GM23248 (cell line): ENCODE measurements around the gene GUCA2A. TPM values are rescaled to one million over a fixed set of nuclear protein-coding genes. Genes with fewer than 3 reads are reported as not detected.

Experiments
- DNase-seq: peaks from one replicate; pipeline ENCODE4 v3.0.0-alpha.2; 2015
- H2AFZ ChIP-seq: fragments of 200-600 bp; sonication (generic); 2 replicates; pipeline ENCODE4 v1.6.1; 2016; ENCODE audit warnings: antibody characterized with exemption
- H3F3A ChIP-seq: fragments of 200-600 bp; sonication (generic); 2 replicates; pipeline ENCODE4 v1.6.1; 2016; ENCODE audit warnings: mild to moderate bottlenecking, antibody characterized with exemption, mixed run types; ENCODE audit not compliant: insufficient read depth
- H3K27ac ChIP-seq: fragments of 200-600 bp; sonication (generic); 2 replicates; pipeline ENCODE4 v1.5.1; 2016; ENCODE audit warnings: mild to moderate bottlenecking
- H3K27me3 ChIP-seq: fragments of 200-600 bp; sonication (generic); replicated peaks from 2 replicates; pipeline ENCODE4 v1.6.1; 2016; ENCODE audit warnings: mild to moderate bottlenecking; ENCODE audit not compliant: insufficient read depth
- H3K36me3 ChIP-seq: fragments of 200-600 bp; sonication (generic); 2 replicates; pipeline ENCODE4 v1.6.1; 2016; ENCODE audit warnings: low read depth, mild to moderate bottlenecking
- H3K4me1 ChIP-seq: fragments of 200-600 bp; sonication (generic); 2 replicates; pipeline ENCODE4 v1.6.1; 2016; ENCODE audit warnings: mild to moderate bottlenecking; ENCODE audit not compliant: insufficient read depth
- H3K4me2 ChIP-seq: fragments of 200-600 bp; sonication (generic); one replicate; pipeline ENCODE4 v1.6.1; 2016; ENCODE audit warnings: mild to moderate bottlenecking; ENCODE audit not compliant: unreplicated experiment
- H3K4me3 ChIP-seq: fragments of 200-600 bp; sonication (generic); 2 replicates; pipeline ENCODE4 v1.5.1; 2016; ENCODE audit warnings: mild to moderate bottlenecking
- H3K79me2 ChIP-seq: fragments of 200-600 bp; sonication (generic); 2 replicates; pipeline ENCODE4 v1.6.1; 2016; ENCODE audit warnings: mild to moderate bottlenecking; ENCODE audit not compliant: insufficient read depth
- H3K9ac ChIP-seq: fragments of 200-600 bp; sonication (generic); 2 replicates; pipeline ENCODE4 v1.6.1; 2016; ENCODE audit warnings: mild to moderate bottlenecking
- H3K9me2 ChIP-seq: fragments of 200-600 bp; sonication (generic); 2 replicates; pipeline ENCODE4 v1.6.1; 2016; ENCODE audit warnings: mixed run types, mild to moderate bottlenecking, moderate library complexity; ENCODE audit not compliant: insufficient read depth
- H3K9me3 ChIP-seq: fragments of 200-600 bp; sonication (generic); one replicate; pipeline ENCODE4 v1.6.1; 2017; ENCODE audit warnings: low read depth
- H4K20me1 ChIP-seq: fragments of 200-600 bp; sonication (generic); 2 replicates; pipeline ENCODE4 v1.6.0; 2016; ENCODE audit not compliant: insufficient read depth
- EZH2 ChIP-seq: fragments of 200-600 bp; sonication (generic); IDR thresholded peaks from 2 replicates; pipeline ENCODE4 v1.6.1; 2018; ENCODE audit warnings: antibody characterized with exemption, mild to moderate bottlenecking; ENCODE audit not compliant: insufficient read depth, poor library complexity, severe bottlenecking
- EZH2phosphoT487 ChIP-seq: fragments of 200-600 bp; sonication (generic); IDR thresholded peaks from 2 replicates; pipeline ENCODE4 v1.6.1; 2018; ENCODE audit warnings: antibody characterized with exemption, moderate library complexity, mild to moderate bottlenecking, low read depth; ENCODE audit not compliant: insufficient read depth
- WGBS, 2 experiments: methylation state at CpG; one replicate each; pipeline ENCODE4 v1.1.6; 2015 to 2017; ENCODE audit warnings: low lambda C conversion rate in 2 of 2, low coverage in 1 of 2; ENCODE audit errors: missing lambda C conversion rate in 2 of 2; 5-methylcytosine and 5-hydroxymethylcytosine counted together
- in situ Hi-C: fragments of 300-500 bp; cut with MboI; formaldehyde crosslinking; loops from 2 replicates; pipeline ENCODE4 v1.15.0; 2020
- polyA plus RNA-seq: library from polyadenylated mRNA; unstranded; fragments of >200 nt; fragmentation: Nextera tagmentation; extraction: Ambion mirVana; gene quantifications from 2 replicates; pipeline ENCODE4 v1.2.1, GENCODE V29; 2016
- total RNA-seq: library from RNA; depleted of rRNA; stranded (reverse); fragments of >200 nt; shearing (Covaris generic); gene quantifications from 2 replicates; pipeline ENCODE4 v1.2.3, GENCODE V29; 2014

The GUCA2A gene
- total and polyA plus RNA-seq, 2 experiments from 2014 or later, result not detected

- 9 to 17% methylated on average over 1 of the region's 1 CpG for WGBS, 2 experiments
- H3K27me3 ChIP-seq, result peaks cover 46% of the 10 kb centered on the region
- in situ Hi-C loops, result loop anchor here (25.0 kb wide), 1 partner anchor 586 kb away; no protein-coding TSS in a partner anchor
These were observed 16.4 kb downstream of the GUCA2A start for GRCh38 chr1:42148166-42148565.

GRCh38 chr1:42146626-42147320 is 17.8 kb downstream of the GUCA2A start:
- no peak overlapping the region for H3K4me2 ChIP-seq

More at GRCh38 chr1:42148166-42148565, 16.4 kb downstream of the GUCA2A start:
- Histone ChIP-seq H2AFZ (no peak overlapping the region), H3K9me2 (no peaks in the 10 kb centered on the region), H3K27ac (no peak overlapping the region), H3K4me1 (no peaks in the 10 kb centered on the region), H3F3A (no peaks in the 10 kb centered on the region), H3K79me2 (no peaks in the 10 kb centered on the region), H3K9me3 (no peaks in the 10 kb centered on the region), H3K36me3 (no peaks in the 10 kb centered on the region), H3K9ac (no peak overlapping the region), H3K4me2 (no peak overlapping the region), H3K4me3 (no peak overlapping the region), H4K20me1 (no peaks in the 10 kb centered on the region)
- no peak for DNase-seq
- TF ChIP-seq EZH2phosphoT487 (no peak), EZH2 (no peak)

GRCh38 chr1:42145764-42146625 is 18.6 kb downstream of the GUCA2A start:
- DNase-seq, result peak; percentile 23
- H3K79me2 ChIP-seq, result no peaks in the 10 kb centered on the region
- peaks cover 52% of the 10 kb centered on the region for H3K27me3 ChIP-seq
- H2AFZ ChIP-seq, result no peak overlapping the region
- H3K4me3 ChIP-seq, result no peak overlapping the region
- in situ Hi-C loops, result loop anchor here (25.0 kb wide), 1 partner anchor 584 kb away; no protein-coding TSS in a partner anchor
- no peaks in the 10 kb centered on the region for H3K9me2 ChIP-seq
- no peak overlapping the region for H3K27ac ChIP-seq
- WGBS, 2 experiments, result 27 to 28% methylated on average over 28 to 38 of the region's 41 CpGs
- H3K9me3 ChIP-seq, result no peaks in the 10 kb centered on the region
- no peak overlapping the region for H3K4me2 ChIP-seq
- no peaks in the 10 kb centered on the region for H3K36me3 ChIP-seq
- no peaks in the 10 kb centered on the region for H4K20me1 ChIP-seq
- no peaks in the 10 kb centered on the region for H3K4me1 ChIP-seq
- TF ChIP-seq EZH2, result no peak
- TF ChIP-seq EZH2phosphoT487, result no peak
- H3F3A ChIP-seq, result no peaks in the 10 kb centered on the region
- H3K9ac ChIP-seq, result no peak overlapping the region

More at GRCh38 chr1:42146626-42147320, 17.8 kb downstream of the GUCA2A start:
- Histone ChIP-seq H3K9me2 (no peaks in the 10 kb centered on the region), H3K27ac (no peak overlapping the region), H3F3A (no peaks in the 10 kb centered on the region), H3K9me3 (no peaks in the 10 kb centered on the region), H4K20me1 (no peaks in the 10 kb centered on the region), H3K4me1 (no peaks in the 10 kb centered on the region), H3K79me2 (no peaks in the 10 kb centered on the region), H3K27me3 (peaks cover 52% of the 10 kb centered on the region), H3K36me3 (no peaks in the 10 kb centered on the region), H3K9ac (no peak overlapping the region), H2AFZ (no peak overlapping the region), H3K4me3 (no peak overlapping the region)
- in situ Hi-C loops, result loop anchor here (25.0 kb wide), 1 partner anchor 584 kb away; no protein-coding TSS in a partner anchor
- 24 to 25% methylated on average over 19 of the region's 19 CpGs for WGBS, 2 experiments
- DNase-seq, result peak; percentile 69
- TF ChIP-seq EZH2, result no peak

GRCh38 chr1:42145389-42145716 is 19.2 kb downstream of the GUCA2A start:
- no peak overlapping the region for H2AFZ ChIP-seq
- H3K36me3 ChIP-seq, result no peaks in the 10 kb centered on the region
- H3K79me2 ChIP-seq, result no peaks in the 10 kb centered on the region
- no peak overlapping the region for H3K9ac ChIP-seq
- H3K9me3 ChIP-seq, result no peaks in the 10 kb centered on the region
- in situ Hi-C loops, result loop anchor here (25.0 kb wide), 1 partner anchor 583 kb away; no protein-coding TSS in a partner anchor
- peaks cover 52% of the 10 kb centered on the region for H3K27me3 ChIP-seq
- H3K4me2 ChIP-seq, result no peak overlapping the region
- no peak for DNase-seq
- no peaks in the 10 kb centered on the region for H3K4me1 ChIP-seq
- H3F3A ChIP-seq, result no peaks in the 10 kb centered on the region
- no peak overlapping the region for H3K4me3 ChIP-seq
- TF ChIP-seq EZH2phosphoT487 (no peak), EZH2 (no peak)
- 57 to 61% methylated on average over 8 of the region's 8 CpGs for WGBS, 2 experiments
- no peaks in the 10 kb centered on the region for H4K20me1 ChIP-seq
- H3K9me2 ChIP-seq, result no peaks in the 10 kb centered on the region
- H3K27ac ChIP-seq, result no peak overlapping the region
